TTC549 (cell line): ENCODE measurements around the gene RAB38.

Experiments
- FAIRE-seq: peaks from 2 replicates; lab custom pipeline; 2012; peaks lifted over from hg19 to GRCh38; lab: Jason Lieb, UNC

Gene RAB38

DNA sequence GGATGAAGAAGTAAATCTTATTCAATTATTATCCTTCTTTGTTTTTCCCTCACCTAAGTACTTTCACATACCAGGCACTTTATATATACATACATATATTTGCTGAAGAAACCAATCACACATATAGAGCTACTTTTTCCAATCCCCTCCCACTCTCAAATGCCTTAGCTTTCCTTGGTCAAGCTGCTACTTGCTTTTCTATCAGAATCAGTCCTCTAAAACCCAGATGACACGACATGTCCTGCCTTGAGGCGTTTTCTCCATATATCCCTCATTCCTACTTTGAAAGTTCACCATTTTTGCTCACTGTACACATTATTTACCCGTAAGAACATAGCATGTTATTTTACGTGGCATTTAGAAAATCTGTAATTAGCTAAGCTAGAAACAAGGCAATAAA, 5.4 kb downstream of the RAB38 start:
- no peak for FAIRE-seq

- no peak for FAIRE-seq
Observed at GRCh38 chr11:88169471-88169870, 5.8 kb downstream of the RAB38 start.

- FAIRE-seq, result no peak
Observed at GRCh38 chr11:88167853-88168252, 7.4 kb downstream of the RAB38 start.

DNA sequence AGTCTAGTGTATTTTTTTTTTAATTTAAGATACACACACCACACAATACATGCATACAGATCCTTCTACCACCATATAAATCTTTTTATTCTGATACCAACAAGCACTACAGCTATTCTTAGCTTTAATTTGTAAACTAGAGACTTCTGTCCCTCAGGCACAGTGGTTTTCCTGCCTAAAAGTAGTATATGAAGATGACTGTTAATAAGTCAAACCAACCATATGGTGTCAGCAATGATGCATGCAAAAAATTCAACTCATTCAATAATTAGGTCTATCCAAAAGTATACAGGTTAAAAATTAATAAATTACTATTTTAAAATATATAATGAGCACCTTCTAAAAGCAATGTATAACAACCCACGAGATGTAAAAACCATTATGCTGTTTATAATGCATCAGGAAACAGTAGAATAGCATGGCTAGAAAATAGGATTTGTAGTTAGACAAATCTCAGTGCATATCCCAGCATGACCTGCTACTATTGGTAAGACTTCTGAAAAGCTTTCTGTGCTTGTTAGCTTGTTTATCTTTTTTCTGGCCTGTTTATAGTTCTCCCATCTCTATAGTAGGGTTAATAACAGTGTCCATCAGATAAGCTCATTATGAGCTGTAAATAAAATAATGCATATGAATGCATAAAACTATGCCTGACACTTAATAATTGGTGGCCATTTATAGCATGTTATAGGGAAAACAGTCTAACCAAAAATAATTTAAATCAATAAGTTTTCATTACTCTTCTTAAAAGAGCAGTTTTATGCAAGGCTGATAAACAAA, 10.2 kb downstream of the RAB38 start:
- no peak for FAIRE-seq

- no peak for FAIRE-seq
Observed at GRCh38 chr11:88164320-88164719, 10.9 kb downstream of the RAB38 start.

- no peak for FAIRE-seq
Observed at GRCh38 chr11:88158081-88158480, 17.2 kb downstream of the RAB38 start.

- no peak for FAIRE-seq
Observed at GRCh38 chr11:88157370-88157769, 17.9 kb downstream of the RAB38 start.

DNA sequence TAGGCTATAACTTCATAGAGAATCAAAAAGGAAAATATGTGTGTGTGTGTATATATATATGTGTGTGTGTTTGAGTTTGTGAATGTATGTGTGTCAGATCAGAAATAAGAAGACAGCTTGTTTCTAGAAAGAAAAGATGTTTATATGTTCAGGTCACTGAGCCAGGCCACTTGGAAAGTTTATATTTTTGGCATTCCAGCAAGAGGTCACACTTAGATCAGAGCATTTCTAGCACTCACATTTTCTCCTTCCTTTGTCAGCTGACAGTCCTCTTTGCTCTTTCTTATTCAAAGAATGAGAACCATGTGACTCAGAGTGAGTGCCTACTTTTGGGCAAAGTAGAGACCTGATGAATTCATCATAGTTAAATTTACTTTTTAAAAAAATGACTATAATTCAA, 22.9 kb downstream of the RAB38 start:
- no peak for FAIRE-seq

DNA sequence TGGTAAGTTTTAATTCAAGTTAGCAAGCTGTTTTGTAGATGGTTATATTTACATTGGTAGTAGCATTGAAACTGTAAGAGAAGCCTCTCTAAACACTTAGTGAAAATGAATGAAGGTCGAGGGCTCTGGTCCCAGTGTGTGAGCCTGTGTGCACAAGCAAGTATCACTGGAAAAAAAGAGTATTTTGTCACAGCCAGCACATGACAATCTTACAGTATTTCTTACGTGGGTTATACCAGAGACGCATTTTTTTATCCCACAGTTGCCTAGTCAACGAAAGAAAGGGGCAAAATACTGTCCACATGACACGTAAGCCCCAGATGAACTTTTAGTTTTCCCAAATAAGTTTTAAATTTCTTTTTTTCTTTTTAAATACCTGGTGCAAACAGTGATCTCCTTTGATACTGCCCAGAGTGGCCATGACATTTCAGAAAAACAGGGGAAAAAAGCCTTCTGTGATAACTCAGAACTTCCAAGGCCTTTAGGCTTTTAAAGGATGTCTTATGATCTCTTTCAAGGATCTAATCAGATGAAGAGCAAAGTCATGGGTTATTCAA, 23.5 kb downstream of the RAB38 start:
- no peak for FAIRE-seq

DNA sequence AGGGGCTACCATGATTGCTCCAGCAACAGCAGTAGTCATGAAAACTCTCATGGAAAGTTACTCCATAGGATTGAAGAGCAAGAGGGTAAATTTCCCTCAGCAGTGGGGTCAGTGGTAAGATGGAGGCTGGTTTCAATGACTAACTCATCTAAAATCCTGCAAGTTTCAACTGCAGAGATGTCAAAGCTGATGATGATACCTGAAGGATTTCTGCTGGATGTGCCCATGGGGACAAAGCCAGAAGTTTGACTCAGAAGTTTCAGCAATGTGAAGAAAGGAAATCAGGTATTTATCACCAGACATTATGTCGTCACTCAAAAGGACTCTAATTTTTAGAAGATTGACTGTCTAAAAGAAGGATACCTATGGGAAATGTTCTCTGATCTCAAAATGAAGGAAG, 29.1 kb downstream of the RAB38 start:
- FAIRE-seq, result no peak

DNA sequence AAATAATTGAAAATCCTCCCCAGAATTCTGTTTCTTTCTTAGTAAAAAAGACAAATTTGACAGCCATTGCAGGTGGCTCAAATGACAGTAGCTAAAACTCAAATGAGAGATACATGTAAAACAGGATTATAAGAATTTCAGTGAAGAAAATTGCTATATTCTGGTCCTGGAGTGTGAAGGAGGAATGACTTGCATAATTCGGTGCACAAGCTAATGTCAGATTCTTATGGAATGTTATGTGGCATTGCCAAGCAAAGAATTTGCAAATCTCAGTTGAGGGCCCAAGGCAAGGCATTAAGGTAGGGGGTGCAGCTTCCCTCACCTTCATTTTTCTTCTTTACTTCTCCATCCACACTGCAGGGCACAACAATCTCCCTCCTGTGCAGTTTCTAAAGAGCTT, 35.4 kb downstream of the RAB38 start:
- FAIRE-seq, result no peak

DNA sequence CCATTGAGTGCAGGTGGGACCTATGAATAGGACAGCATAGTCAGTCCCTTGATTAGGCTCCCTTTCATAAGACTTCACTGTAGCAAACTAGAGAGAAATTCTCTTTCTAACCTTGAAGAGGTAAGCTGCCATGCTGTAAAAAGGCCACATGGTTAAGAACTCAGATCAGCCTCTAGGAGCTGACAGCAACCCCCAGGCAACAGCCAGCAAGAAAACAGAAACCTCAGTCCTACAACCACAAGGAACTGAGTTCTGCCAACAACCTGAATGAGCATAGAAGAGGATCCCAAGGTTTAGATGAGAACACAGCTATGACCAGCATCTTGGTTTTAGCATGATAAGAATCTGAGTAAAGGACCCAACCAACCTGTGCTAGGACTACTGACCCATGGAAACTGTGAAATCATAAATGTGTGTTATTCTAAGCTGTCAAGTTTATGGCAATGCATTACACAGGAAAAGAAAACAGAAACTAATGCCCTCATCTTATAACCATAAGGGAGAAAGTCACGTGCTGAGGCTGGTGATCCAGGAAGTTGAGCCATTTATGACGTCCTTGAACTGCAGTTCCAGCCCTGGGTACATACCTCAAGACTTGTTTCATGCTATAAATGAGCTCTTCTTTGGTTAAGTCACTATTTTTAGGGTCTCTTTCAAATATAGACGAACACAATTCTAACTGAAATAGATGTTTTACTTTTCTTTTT, 43.3 kb downstream of the RAB38 start:
- no peak for FAIRE-seq

DNA sequence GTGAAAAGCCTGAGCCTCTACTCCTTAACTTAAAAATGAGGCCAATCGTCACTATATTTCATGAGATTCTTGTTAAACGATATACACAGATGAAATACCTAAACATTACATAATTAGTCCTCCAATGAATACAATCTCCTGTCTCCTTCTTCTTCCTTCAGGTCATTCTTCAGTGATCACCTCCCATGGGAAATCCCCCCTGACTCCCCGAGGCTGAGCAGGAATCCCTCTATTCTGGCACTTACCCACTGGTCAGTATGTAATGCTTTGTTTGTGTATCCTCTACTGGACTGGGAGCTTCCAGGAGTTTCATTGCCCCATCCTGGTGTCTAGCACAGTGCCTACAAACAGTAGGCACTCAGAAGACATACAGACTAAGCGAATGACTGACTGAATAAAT, 52.3 kb downstream of the RAB38 start:
- no peak for FAIRE-seq

DNA sequence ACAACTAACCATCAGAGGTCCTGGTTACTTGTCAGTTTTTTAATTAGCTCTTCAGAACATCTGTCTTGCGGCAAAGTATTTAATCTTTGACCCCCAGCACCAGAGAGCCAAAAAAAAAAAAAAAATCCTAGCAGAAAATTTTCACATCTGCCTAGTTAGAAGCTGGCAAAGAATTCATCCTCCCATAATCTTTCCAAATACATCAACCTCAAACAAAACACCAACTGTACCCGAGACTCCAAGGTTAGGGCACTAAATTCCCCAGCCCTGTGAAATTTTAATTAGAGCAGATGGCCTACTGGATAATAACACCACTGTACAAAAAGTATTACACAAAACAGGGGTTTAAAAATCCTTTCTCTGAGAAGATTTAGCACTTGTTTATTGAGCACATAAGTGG, 55.7 kb downstream of the RAB38 start:
- no peak for FAIRE-seq

- no peak for FAIRE-seq
Observed at GRCh38 chr11:88117281-88117858, 57.9 kb downstream of the RAB38 start.

DNA sequence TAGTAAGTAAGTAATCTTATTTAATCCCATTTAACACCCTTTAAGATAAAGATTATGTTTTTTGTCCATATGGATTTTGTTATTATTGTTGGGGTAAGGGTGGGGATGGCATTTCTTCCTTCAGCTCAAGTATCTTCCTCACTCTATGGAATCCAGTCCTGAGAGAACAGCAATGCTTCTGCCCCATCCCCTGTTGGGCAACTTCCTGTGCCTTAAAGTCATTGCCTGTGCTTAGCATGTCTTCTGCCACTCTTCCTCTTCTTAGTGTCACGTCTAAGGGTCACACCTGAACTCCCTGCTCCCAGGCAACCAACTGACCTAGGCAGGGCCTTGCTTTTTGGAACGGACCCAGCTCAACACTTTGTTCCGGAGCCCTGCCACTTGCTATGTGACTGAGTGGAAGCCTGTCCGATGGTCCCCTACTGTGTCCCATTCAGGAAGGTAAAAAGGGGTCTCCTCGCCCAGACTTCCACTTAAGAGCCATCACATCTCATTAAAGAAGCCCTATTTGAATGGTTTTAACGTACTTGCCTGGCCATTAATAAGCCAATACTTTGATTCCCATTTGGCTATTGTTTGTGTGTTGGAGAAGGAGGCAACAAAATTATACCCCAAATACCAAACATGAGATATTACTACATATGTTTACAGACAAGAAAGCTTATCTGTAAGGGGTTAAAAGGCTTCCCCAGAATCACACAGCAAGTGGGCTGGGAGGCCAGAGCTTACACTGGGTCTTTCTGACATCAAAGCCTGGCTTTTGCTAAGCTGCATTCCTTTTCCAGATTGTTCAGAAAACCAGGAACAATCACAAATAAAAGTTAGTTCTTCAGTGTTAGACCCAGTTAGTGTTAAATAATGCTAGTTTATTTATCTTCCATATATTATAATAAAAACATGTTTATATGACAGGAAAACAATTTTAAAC, 59.2 kb downstream of the RAB38 start:
- no peak for FAIRE-seq

DNA sequence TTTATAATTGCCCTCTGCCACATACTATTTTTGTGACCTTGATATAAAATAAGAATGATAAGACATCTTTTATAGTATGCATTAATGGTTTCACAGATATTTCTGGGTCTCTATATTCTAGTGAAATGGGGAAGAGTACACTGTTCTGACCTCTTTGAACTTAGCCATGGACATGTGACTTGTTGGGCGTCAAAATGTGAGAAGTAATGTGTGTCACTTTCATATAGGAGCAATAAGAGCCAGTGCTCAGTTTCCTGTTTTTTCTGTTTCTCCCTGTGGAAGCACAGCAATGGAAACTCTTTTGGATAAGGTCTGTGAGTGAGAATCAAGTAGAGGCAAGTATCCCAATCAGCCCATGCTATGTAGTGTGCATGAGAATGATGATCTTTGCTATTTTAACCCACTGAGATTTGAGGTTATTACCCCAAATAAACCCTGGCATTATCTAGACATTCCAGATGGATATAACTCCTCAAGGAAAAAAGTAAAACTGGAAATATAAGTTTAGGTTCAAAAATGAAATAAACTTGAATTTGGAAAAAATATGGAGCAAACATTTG, 60.7 kb downstream of the RAB38 start:
- no peak for FAIRE-seq

DNA sequence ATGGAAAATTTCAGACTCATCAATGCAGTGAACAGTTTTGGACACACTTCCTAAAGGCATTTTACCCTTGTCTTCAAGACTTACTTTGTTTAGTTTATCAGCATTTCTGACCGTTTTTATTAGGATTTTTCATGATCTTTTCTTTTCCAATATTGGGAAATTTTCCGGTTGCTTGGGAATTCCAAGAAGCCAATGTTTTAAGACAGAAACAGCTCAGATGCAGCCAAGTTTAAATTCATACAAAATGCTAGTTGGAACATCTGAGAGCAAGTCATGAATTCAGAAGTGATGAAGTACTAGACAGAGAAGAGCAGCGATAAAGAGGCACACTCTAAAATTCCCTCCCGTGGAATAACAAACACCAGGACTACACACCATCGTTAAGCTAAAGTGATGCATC, 68.6 kb downstream of the RAB38 start:
- FAIRE-seq, result no peak

- no peak for FAIRE-seq
Observed at GRCh38 chr11:88105951-88106350, 69.3 kb downstream of the RAB38 start.

GRCh38 chr11:88105526-88105925, 69.7 kb downstream of the RAB38 start:
- FAIRE-seq, result no peak

DNA sequence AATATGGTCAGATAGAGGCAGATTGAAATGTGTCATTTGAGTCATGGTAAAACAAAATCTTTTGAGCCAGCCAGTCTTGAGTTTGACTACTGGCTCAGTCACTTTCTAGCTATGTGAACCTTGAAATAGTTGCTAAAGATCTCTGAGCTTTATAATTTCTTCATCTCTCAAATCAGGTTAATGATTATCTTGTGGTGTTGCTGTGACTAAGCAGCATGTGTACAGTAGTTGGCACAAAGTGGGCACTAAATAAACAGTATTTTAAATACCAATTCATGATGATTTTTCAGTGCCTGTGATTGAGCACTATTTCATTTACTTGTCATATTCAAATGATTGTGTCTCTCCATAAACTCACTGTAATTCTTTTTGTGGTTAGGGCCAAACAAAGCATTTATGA, 70.8 kb downstream of the RAB38 start:
- no peak for FAIRE-seq
